GM21528 (cell line): Measurements from ENCODE around the gene TLE5.
"Not testable (repeated sequence)": the region's sequence is repeated elsewhere in the genome, so short reads cannot be mapped to it uniquely, and the experiment has no call there.

Experiments
- ATAC-seq: cut with Tn5 transposase; IDR thresholded peaks from one replicate; pipeline ENCODE4 v1.9.1; 2021; ENCODE audit warnings: mild to moderate bottlenecking, moderate library complexity; ENCODE audit not compliant: unreplicated experiment, low FRiP score

Gene TLE5

GRCh38 chr19:3064011-3064330 lies 1.7 kb upstream of the TLE5 start:
- ATAC-seq, result no peak

GRCh38 chr19:3061182-3062161 lies 823 bp downstream of the TLE5 start:
- no peak for ATAC-seq

- ATAC-seq, result no peak
Observed at GRCh38 chr19:3060857-3061181, 1.5 kb downstream of the TLE5 start.

- ATAC-seq, result no peak
Observed at GRCh38 chr19:3059653-3060052, 2.6 kb downstream of the TLE5 start.

GRCh38 chr19:3058821-3059314 lies 3.4 kb downstream of the TLE5 start:
- no peak for ATAC-seq

- ATAC-seq, result no peak
Observed at GRCh38 chr19:3058009-3058820, 4.1 kb downstream of the TLE5 start.

GRCh38 chr19:3057275-3057714 lies 5.0 kb downstream of the TLE5 start:
- ATAC-seq, result no peak

- no peak for ATAC-seq
Observed at GRCh38 chr19:3056417-3057088, 5.7 kb downstream of the TLE5 start.

GRCh38 chr19:3055741-3056416 lies 6.4 kb downstream of the TLE5 start:
- no peak for ATAC-seq

- no peak for ATAC-seq
Observed at GRCh38 chr19:3054972-3055740, 7.1 kb downstream of the TLE5 start.

GRCh38 chr19:3054265-3054971 lies 7.9 kb downstream of the TLE5 start:
- no peak for ATAC-seq

GRCh38 chr19:3053780-3054179 lies 8.5 kb downstream of the TLE5 start:
- ATAC-seq, result no peak

GRCh38 chr19:3053218-3053621 lies 9.1 kb downstream of the TLE5 start:
- ATAC-seq, result no peak

GRCh38 chr19:3050016-3050415 lies 12.3 kb downstream of the TLE5 start:
- ATAC-seq, result not testable (repeated sequence)

GRCh38 chr19:3049089-3049488 lies 13.2 kb downstream of the TLE5 start:
- no peak for ATAC-seq

- no peak for ATAC-seq
Observed at GRCh38 chr19:3048190-3048533, 14.1 kb downstream of the TLE5 start.

GRCh38 chr19:3047496-3048189 lies 14.7 kb downstream of the TLE5 start:
- ATAC-seq, result no peak

GRCh38 chr19:3046698-3047495 lies 15.4 kb downstream of the TLE5 start:
- no peak for ATAC-seq
